ENCODE results near the gene TFF3. TPM values are rescaled to one million over a fixed set of nuclear protein-coding genes. Genes with fewer than 3 reads are reported as not detected.

Gene TFF3
- total RNA-seq, 2 donors from 2014 or later, result not detected

GRCh38 chr21:42291751-42292562, 23.3 kb downstream of the TFF3 start:
- no peaks in the 10 kb centered on the region for H3K4me1 Mint-ChIP-seq
- no peak for DNase-seq
- peak; percentile 31 for ATAC-seq
- H3K4me3 Mint-ChIP-seq, result no peak overlapping the region
- H3K27ac Mint-ChIP-seq, result peak overlapping the region; percentile 32
- peaks cover 11% of the 10 kb centered on the region for H3K36me3 Mint-ChIP-seq (ENCODE audit: low read depth)
- H3K27me3 Mint-ChIP-seq, result no peaks in the 10 kb centered on the region
- no peaks in the 10 kb centered on the region for H3K9me3 ChIP-seq (ENCODE audit: control insufficient read depth, low read length, poor library complexity, severe bottlenecking)

GRCh38 chr21:42291003-42291750, 24.0 kb downstream of the TFF3 start:
- Mint-ChIP-seq H3K4me3 (no peak overlapping the region), H3K27me3 (no peaks in the 10 kb centered on the region), H3K4me1 (peaks cover 4% of the 10 kb centered on the region), H3K36me3 (ENCODE audit: low read depth) (peaks cover 19% of the 10 kb centered on the region), H3K27ac (peak overlapping the region; percentile 45)
- ATAC-seq (peak; percentile 26), DNase-seq (no peak)
- H3K9me3 ChIP-seq (ENCODE audit: control insufficient read depth, low read length, poor library complexity, severe bottlenecking), result no peaks in the 10 kb centered on the region

DNA sequence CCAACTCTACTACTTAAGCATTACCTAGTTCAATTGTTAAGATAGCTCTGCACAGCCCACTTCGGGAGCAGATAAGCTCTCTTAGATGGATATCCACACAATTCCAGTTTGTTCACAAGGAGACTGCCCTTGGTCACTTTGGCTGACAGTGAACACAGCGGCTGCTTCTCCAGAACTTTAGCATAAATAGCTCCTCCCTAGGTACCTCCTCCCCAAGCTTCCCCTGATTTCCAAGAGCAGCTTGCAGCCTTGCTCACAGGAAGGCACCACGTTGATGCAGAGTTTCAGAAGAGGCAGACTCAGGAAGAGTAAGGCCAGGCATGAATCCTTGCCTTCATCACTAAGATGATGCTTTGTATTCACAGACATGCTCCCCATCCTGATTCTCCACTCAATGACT, 24.7 kb downstream of the TFF3 start:
- H3K36me3 Mint-ChIP-seq (ENCODE audit: low read depth), result peaks cover 19% of the 10 kb centered on the region
- ATAC-seq (no peak), DNase-seq (no peak)
- no peaks in the 10 kb centered on the region for H3K27me3 Mint-ChIP-seq
- no peaks in the 10 kb centered on the region for H3K9me3 ChIP-seq (ENCODE audit: control insufficient read depth, low read length, poor library complexity, severe bottlenecking)
- peak overlapping the region; percentile 45 for H3K27ac Mint-ChIP-seq
- peaks cover 4% of the 10 kb centered on the region for H3K4me1 Mint-ChIP-seq
- H3K4me3 Mint-ChIP-seq, result no peak overlapping the region

DNA sequence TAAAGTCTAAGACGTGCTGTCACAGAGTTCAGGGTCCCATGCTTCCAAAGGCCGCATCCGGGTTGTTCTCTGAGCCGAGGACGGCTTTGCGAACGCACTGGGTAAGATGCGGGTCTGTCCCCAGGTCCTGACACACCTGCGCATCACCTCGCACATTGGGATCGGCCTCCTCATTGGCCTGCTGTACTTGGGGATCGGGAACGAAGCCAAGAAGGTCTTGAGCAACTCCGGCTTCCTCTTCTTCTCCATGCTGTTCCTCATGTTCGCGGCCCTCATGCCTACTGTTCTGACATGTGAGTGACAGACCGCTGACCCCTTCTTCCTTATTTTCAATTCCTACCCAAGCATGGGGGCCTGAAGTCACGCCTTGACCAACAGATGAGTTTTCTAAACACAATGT, 25.3 kb downstream of the TFF3 start:
- no peak for ATAC-seq
- H3K27ac Mint-ChIP-seq, result no peak overlapping the region
- H3K4me1 Mint-ChIP-seq, result peaks cover 4% of the 10 kb centered on the region
- H3K36me3 Mint-ChIP-seq (ENCODE audit: low read depth), result peaks cover 19% of the 10 kb centered on the region
- no peaks in the 10 kb centered on the region for H3K27me3 Mint-ChIP-seq
- DNase-seq, result no peak
- no peak overlapping the region for H3K4me3 Mint-ChIP-seq
- no peaks in the 10 kb centered on the region for H3K9me3 ChIP-seq (ENCODE audit: control insufficient read depth, low read length, poor library complexity, severe bottlenecking)

DNA sequence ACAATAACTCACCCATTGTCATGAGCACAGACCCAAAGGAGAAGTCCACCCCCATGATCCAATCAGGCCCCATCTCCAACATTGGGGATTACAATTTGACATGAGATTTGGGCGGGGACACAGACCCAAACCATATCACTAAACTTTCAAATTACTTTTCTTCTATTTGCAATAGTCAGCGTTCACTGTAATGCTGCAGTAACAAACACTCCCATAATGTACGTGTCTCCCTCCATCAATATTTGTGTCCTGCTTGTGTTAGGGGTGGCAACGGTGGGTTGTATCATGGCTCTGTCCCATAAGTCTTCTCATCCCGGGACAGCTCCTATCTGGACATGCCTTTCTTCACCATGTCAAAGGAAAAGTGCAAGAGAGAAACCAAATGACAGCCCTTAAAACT, 26.2 kb downstream of the TFF3 start:
- ATAC-seq (no peak), DNase-seq (no peak)
- Mint-ChIP-seq H3K27me3 (no peaks in the 10 kb centered on the region), H3K27ac (no peak overlapping the region), H3K4me3 (no peak overlapping the region), H3K4me1 (peaks cover 4% of the 10 kb centered on the region), H3K36me3 (ENCODE audit: low read depth) (peaks cover 17% of the 10 kb centered on the region)
- H3K9me3 ChIP-seq (ENCODE audit: control insufficient read depth, low read length, poor library complexity, severe bottlenecking), result no peaks in the 10 kb centered on the region

DNA sequence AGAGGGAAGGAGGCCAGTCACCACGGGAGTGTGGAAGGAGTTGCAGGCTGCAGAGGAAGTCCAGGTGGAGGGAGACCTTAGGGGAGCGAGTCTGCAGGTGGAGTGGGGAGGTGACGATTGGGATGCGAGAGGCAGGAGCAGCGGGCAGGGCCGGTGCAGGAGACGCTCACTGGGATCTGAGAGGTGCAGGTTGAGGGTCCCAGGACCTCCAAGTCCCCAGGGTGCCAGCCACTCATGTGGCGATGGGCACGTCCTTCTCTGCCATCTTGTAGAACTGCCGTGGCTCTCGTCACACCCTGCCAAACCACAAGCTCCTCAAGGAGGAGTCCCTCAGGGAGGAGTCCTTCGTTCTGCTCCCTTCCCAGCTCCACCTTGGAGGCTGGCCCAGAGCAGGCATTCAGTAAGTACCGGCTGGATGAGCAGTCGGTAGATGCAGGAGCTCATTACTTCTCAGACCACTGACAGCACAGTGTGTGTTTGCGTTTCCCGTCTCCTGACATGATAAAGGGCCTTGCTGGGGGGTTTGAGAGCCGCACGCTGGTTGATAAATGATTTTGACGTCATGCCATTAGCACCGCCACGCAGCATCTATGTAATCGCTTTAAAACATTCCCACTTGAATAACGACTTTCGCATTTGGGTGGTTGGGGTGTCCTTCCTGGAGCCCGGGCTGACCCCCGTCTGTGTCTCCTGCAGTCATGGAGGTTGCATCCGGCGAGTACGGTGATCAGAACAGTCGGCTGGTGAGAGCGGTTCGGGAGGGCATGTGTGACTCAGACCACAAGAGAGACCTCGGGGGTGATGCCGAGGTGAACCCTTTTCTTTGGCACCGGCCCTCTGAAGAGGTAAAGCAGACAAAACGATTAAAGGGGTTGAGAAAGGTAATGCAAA, 27.8 kb downstream of the TFF3 start:
- H3K27me3 Mint-ChIP-seq, result no peaks in the 10 kb centered on the region

GRCh38 chr21:42286416-42286815, 28.8 kb downstream of the TFF3 start:
- Mint-ChIP-seq H3K27me3 (no peaks in the 10 kb centered on the region), H3K27ac (peak overlapping the region; percentile 70), H3K36me3 (ENCODE audit: low read depth) (peaks cover 17% of the 10 kb centered on the region), H3K4me3 (no peak overlapping the region), H3K4me1 (peaks cover 5% of the 10 kb centered on the region)
- no peaks in the 10 kb centered on the region for H3K9me3 ChIP-seq (ENCODE audit: control insufficient read depth, low read length, poor library complexity, severe bottlenecking)
- ATAC-seq (no peak), DNase-seq (no peak)

More for the DNA sequence above, 27.8 kb downstream of the TFF3 start:
- no peak for ATAC-seq
- H3K36me3 Mint-ChIP-seq (ENCODE audit: low read depth), result peaks cover 17% of the 10 kb centered on the region
- peak overlapping the region; percentile 70 for H3K27ac Mint-ChIP-seq
- no peaks in the 10 kb centered on the region for H3K9me3 ChIP-seq (ENCODE audit: control insufficient read depth, low read length, poor library complexity, severe bottlenecking)
- H3K4me3 Mint-ChIP-seq, result no peak overlapping the region
- DNase-seq, result no peak
- peaks cover 5% of the 10 kb centered on the region for H3K4me1 Mint-ChIP-seq

- Mint-ChIP-seq H3K27ac (peak overlapping the region; percentile 70), H3K4me1 (peaks cover 5% of the 10 kb centered on the region)
Measured at GRCh38 chr21:42285569-42286245, 29.5 kb downstream of the TFF3 start.

GRCh38 chr21:42282715-42283114, 32.5 kb downstream of the TFF3 start:
- H3K36me3 Mint-ChIP-seq (ENCODE audit: low read depth), result peaks cover 12% of the 10 kb centered on the region
- ATAC-seq, result no peak

More at GRCh38 chr21:42285569-42286245, 29.5 kb downstream of the TFF3 start:
- H3K36me3 Mint-ChIP-seq (ENCODE audit: low read depth), result peaks cover 17% of the 10 kb centered on the region
- H3K27me3 Mint-ChIP-seq, result no peaks in the 10 kb centered on the region
- H3K4me3 Mint-ChIP-seq, result no peak overlapping the region
- no peaks in the 10 kb centered on the region for H3K9me3 ChIP-seq (ENCODE audit: control insufficient read depth, low read length, poor library complexity, severe bottlenecking)
- DNase-seq, result no peak
- no peak for ATAC-seq

DNA sequence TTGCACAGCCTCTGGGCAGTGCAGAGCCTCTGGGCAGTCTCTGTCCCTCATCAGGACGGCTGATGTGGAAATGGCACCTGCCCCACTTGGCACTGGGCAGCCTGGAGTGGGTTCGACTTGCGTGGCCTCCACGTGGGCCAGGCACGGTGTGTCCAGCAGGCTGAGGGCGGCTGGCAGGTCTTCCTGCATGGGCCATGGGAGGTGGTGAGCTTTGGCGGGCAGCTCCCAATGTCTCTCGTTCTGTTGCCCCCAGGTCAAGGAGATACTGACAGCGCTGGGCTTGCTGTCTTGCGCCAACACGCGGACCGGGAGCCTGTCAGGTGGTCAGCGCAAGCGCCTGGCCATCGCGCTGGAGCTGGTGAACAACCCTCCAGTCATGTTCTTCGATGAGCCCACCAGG, 33.2 kb downstream of the TFF3 start:
- H3K27ac Mint-ChIP-seq, result peak overlapping the region; percentile 9
- peaks cover 11% of the 10 kb centered on the region for H3K36me3 Mint-ChIP-seq (ENCODE audit: low read depth)
- ATAC-seq (no peak), DNase-seq (no peak)
- no peaks in the 10 kb centered on the region for H3K27me3 Mint-ChIP-seq
- H3K9me3 ChIP-seq (ENCODE audit: control insufficient read depth, low read length, poor library complexity, severe bottlenecking), result no peaks in the 10 kb centered on the region
- H3K4me1 Mint-ChIP-seq, result peaks cover 5% of the 10 kb centered on the region
- no peak overlapping the region for H3K4me3 Mint-ChIP-seq

More at GRCh38 chr21:42282715-42283114, 32.5 kb downstream of the TFF3 start:
- Mint-ChIP-seq H3K4me1 (peaks cover 5% of the 10 kb centered on the region), H3K27me3 (no peaks in the 10 kb centered on the region), H3K27ac (peak overlapping the region; percentile 9), H3K4me3 (no peak overlapping the region)
- no peak for DNase-seq
- H3K9me3 ChIP-seq (ENCODE audit: control insufficient read depth, low read length, poor library complexity, severe bottlenecking), result no peaks in the 10 kb centered on the region

- H3K4me3 Mint-ChIP-seq, result no peak overlapping the region
- no peaks in the 10 kb centered on the region for H3K27me3 Mint-ChIP-seq
- DNase-seq, result no peak
- H3K9me3 ChIP-seq (ENCODE audit: control insufficient read depth, low read length, poor library complexity, severe bottlenecking), result no peaks in the 10 kb centered on the region
- ATAC-seq, result no peak
- no peak overlapping the region for H3K27ac Mint-ChIP-seq
- H3K36me3 Mint-ChIP-seq (ENCODE audit: low read depth), result peaks cover 3% of the 10 kb centered on the region
- H3K4me1 Mint-ChIP-seq, result peaks cover 2% of the 10 kb centered on the region
Measured at GRCh38 chr21:42281181-42281680, 34.0 kb downstream of the TFF3 start.

GRCh38 chr21:42280356-42281180, 34.6 kb downstream of the TFF3 start:
- H3K9me3 ChIP-seq (ENCODE audit: control insufficient read depth, low read length, poor library complexity, severe bottlenecking), result no peaks in the 10 kb centered on the region
- Mint-ChIP-seq H3K4me1 (peaks cover 2% of the 10 kb centered on the region), H3K27me3 (no peaks in the 10 kb centered on the region), H3K4me3 (no peak overlapping the region), H3K36me3 (ENCODE audit: low read depth) (peaks cover 2% of the 10 kb centered on the region), H3K27ac (no peak overlapping the region)
- no peak for DNase-seq
- ATAC-seq, result no peak
